Activated T-helper 17 cell treated with anti-CD3 and anti-CD28 coated beads, Interleukin-2, amount 50 U/mL, for 72 hours (primary cell): Measurements from ENCODE around the gene DGKD. TPM values are rescaled to one million over a fixed set of nuclear protein-coding genes. Genes with fewer than 3 reads are reported as not detected.
"Not testable (repeated sequence)": the region's sequence is repeated elsewhere in the genome, so short reads cannot be mapped to it uniquely, and the experiment has no call there.

ENCODE experiments used
- ATAC-seq: fragments of 150-1000 bp; cut with Tn5 transposase; replicated peaks from 2 replicates; pipeline ENCODE4 v1.10.0; 2021; ENCODE audit warnings: mild to moderate bottlenecking, moderate library complexity
- H3K27ac Mint-ChIP-seq: one replicate; pipeline ENCODE4 v1.8.0; 2022; ENCODE audit warnings: mixed read lengths
- H3K27me3 Mint-ChIP-seq: one replicate; pipeline ENCODE4 v1.8.0; 2022; ENCODE audit warnings: mixed read lengths
- H3K36me3 Mint-ChIP-seq: one replicate; pipeline ENCODE4 v1.8.0; 2022; ENCODE audit warnings: low read depth, mild to moderate bottlenecking, mixed read lengths
- H3K4me1 Mint-ChIP-seq: one replicate; pipeline ENCODE4 v1.8.0; 2022; ENCODE audit warnings: mixed read lengths
- H3K4me3 Mint-ChIP-seq: one replicate; pipeline ENCODE4 v1.8.0; 2022; ENCODE audit warnings: mild to moderate bottlenecking, mixed read lengths
- H3K9me3 Mint-ChIP-seq: one replicate; pipeline ENCODE4 v1.8.0; 2022; ENCODE audit warnings: mixed read lengths
- total RNA-seq, 2 donors: library from RNA; stranded (reverse); gene quantifications; one replicate each; pipeline ENCODE4 v1.2.3, GENCODE V29; 2022

The DGKD gene
- total RNA-seq, 2 donors from 2014 or later, result 34.6 to 59.6 TPM

DNA sequence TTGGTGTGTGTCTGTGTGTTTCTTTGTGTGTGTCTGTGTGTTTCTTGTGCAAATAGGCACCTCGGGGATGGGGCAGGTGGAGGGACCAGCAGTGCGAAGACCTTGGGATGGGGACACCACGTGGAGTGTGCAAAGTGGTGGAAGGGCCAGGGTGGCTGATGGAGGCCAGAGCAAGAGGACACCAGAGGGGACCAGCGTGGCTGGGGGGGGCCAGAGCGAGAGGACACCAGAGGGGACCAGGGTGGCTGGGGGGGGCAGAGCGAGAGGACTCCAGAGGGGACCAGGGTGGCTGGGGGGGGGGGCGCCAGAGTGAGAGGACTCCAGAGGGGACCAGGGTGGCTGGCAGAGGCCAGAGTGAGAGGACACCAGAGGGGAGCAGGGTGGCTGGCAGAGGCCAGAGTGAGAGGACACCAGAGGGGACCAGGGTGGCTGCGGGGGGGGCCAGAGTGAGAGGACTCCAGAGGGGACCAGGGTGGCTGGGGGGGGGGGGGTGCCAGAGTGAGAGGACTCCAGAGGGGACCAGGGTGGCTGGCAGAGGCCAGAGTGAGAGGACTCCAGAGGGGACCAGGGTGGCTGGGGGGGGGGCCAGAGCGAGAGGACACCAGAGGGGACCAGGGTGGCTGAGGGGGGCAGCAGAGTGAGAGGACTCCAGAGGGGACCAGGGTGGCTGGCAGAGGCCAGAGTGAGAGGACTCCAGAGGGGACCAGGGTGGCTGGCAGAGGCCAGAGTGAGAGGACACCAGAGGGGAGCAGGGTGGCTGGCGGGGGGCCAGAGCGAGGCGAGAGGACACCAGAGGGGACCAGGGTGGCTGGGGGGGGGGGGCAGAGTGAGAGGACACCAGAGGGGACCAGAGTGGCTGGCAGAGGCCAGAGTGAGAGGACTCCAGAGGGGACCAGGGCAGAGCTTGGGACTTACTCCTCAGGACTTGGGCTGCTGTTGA, 42.7 kb downstream of the DGKD start:
- ATAC-seq, H3K4me3 Mint-ChIP-seq, H3K27me3 Mint-ChIP-seq, H3K9me3 Mint-ChIP-seq: not testable (repeated sequence)
- peaks cover 50% of the 10 kb centered on the region for H3K36me3 Mint-ChIP-seq
- H3K4me1 Mint-ChIP-seq, result peaks cover 24% of the 10 kb centered on the region
- H3K27ac Mint-ChIP-seq, result peak overlapping the region; percentile 41

DNA sequence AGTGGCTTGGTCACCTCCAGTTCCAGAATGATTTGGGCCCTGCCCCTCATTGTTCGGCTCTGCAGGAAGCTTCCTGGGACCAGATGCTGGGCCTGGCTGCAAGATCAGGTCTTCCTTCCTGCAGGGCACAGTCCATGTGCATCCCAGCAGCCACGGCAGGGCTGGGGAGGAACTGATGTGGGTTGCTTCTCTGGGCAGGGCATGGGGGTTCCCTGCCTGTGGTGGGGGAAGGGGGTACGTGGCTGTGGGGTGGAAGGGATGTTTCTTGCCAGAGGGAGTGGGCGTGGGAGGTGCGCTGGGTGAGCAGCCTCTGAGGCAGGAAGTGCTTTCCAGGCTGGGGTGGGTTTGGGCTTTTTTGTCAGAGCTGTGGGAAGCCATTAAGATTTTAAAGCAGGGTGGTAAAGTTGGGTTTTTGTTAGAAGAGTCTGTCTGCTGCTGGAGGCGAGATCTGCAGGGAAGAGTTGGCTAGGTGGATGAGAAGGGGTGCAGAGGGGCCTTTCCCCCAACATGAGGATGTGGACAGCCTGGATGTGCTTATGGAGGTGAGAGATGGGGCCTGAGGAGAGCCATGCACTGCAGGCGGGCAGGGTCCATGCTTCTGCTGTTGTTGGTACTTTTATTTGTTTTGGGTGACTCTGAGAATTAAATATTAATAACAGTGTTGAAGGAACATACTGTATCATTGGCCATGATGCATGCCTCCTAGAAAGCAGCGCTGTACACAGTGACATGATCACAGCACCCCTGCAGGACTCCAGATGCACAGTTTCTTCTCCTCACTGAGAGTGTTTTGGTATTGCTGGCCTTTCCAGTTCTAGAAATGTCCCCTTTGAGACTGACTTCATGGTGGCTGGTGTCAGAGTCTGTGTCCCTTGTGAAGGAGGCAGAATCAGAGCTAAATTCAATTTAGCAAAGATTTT, 45.3 kb downstream of the DGKD start:
- peak overlapping the region; percentile 91 for H3K27ac Mint-ChIP-seq
- H3K36me3 Mint-ChIP-seq, result peaks cover 36% of the 10 kb centered on the region
- H3K4me1 Mint-ChIP-seq, result peaks cover 30% of the 10 kb centered on the region
- peak overlapping the region; percentile 62 for H3K4me3 Mint-ChIP-seq
- no peaks in the 10 kb centered on the region for H3K27me3 Mint-ChIP-seq
- ATAC-seq, result peak; percentile 71
- H3K9me3 Mint-ChIP-seq, result no peaks in the 10 kb centered on the region

DNA sequence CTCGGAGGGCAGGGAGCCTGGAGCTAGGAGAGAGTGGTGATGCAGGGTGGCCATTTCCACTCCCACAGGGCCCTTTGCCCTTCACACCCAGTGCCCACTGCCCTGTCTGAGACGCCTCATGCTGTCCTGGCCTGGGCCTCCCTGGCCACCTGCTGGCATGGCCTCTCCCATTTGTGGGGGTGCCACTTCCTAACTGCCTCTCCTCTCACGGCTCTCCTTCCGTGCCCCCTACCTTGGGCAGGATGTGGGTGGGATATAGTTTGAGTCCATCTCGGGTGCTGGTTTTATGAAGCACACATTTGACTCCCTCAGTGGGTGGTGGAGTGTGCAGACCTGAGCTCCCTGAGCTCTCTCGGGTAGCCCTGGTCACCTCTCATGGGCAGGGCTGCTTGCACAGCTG, 46.0 kb downstream of the DGKD start:
- no peak for ATAC-seq
- peak overlapping the region; percentile 62 for H3K4me3 Mint-ChIP-seq
- H3K9me3 Mint-ChIP-seq, result no peaks in the 10 kb centered on the region
- no peaks in the 10 kb centered on the region for H3K27me3 Mint-ChIP-seq
- H3K36me3 Mint-ChIP-seq, result peaks cover 28% of the 10 kb centered on the region
- H3K27ac Mint-ChIP-seq, result peak overlapping the region; percentile 91
- peaks cover 34% of the 10 kb centered on the region for H3K4me1 Mint-ChIP-seq

DNA sequence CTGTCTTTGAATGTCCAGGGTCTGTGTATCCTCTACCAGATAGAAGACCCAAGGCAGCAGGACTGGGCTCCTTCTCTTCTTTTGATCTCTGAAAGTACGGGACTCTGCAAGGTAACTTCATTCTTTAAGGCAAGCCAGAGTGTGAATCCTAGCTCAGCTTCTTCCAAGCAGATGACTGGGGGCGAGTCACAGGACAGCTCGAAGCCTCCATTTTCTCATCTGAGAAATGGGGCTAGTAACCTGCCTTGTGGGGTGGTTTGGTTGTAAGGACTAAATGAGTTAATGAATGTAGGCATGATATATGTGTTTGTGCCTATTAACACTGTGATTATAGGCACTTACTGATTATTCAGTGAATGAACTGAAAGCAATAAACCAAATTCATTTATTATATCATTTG, 46.7 kb downstream of the DGKD start:
- peaks cover 22% of the 10 kb centered on the region for H3K36me3 Mint-ChIP-seq
- peak; percentile 58 for ATAC-seq
- H3K4me1 Mint-ChIP-seq, result peaks cover 34% of the 10 kb centered on the region
- H3K27me3 Mint-ChIP-seq, result no peaks in the 10 kb centered on the region
- no peaks in the 10 kb centered on the region for H3K9me3 Mint-ChIP-seq
- H3K4me3 Mint-ChIP-seq, result peak overlapping the region; percentile 62
- peak overlapping the region; percentile 91 for H3K27ac Mint-ChIP-seq

DNA sequence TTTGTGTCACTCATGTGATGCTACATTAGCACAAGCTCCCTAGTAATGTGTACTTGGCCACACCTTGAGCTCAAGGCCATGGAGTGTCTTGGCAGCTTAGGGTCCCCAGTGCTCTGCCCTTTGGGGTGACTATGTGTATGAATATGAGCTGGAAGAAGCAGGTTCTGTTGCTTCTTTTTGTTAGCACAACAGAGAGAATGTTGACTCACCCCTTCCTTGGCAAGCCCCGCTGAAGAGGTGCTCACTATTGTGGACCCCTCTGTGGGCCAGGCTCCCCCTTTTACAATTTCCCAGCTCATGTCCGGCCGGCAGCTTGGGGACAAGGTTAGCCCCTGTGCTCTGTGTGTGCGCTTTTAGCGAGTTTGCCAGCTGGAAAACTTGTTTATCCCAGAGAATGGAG, 48.1 kb downstream of the DGKD start:
- no peaks in the 10 kb centered on the region for H3K27me3 Mint-ChIP-seq
- peaks cover 18% of the 10 kb centered on the region for H3K36me3 Mint-ChIP-seq
- no peaks in the 10 kb centered on the region for H3K9me3 Mint-ChIP-seq
- ATAC-seq, result no peak
- peak overlapping the region; percentile 7 for H3K27ac Mint-ChIP-seq
- H3K4me1 Mint-ChIP-seq, result peaks cover 29% of the 10 kb centered on the region
- H3K4me3 Mint-ChIP-seq, result no peak overlapping the region

DNA sequence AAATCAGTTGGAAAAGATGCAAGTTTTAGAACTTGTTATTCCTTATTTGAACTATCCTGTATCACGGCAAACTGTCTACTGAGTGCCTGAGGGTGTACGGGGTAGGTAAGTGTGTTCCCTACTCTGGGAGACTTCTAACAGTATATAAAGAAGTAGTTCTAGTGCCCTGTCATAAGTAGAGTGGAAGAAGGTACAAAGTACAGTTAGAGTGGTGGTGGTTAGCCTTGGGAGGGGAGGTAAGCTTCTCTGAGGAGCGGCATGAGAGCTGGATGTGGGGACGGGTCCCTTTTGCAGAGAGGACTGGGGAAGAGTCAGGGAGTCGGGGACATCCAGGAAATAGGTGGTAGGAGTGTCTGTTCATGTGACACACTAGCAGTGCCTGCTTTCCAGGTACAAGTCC, 48.5 kb downstream of the DGKD start:
- no peak for ATAC-seq
- Mint-ChIP-seq H3K9me3 (no peaks in the 10 kb centered on the region), H3K27ac (peak overlapping the region; percentile 7), H3K27me3 (no peaks in the 10 kb centered on the region), H3K4me3 (no peak overlapping the region), H3K4me1 (peaks cover 25% of the 10 kb centered on the region), H3K36me3 (peaks cover 18% of the 10 kb centered on the region)

DNA sequence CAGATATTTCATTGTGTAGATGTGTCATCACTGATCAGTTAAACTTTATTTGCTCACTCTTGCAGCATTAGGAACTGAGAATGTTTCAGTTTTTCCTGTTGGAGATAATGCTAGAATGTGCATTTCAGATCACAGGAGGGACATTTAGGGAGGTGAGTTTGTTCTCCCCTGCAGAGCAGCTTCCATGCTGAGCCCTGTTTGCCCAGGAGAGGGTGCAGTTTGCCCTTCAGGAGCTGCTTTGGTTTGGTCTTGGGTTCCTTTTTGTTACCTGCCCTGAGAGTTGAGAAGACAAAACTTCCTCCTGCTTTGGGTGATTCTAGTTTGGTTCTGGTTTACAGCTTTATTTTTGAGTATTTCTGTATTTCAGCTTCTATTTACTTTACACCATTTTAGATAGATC, 49.9 kb downstream of the DGKD start:
- Mint-ChIP-seq H3K4me3 (no peak overlapping the region), H3K4me1 (peaks cover 27% of the 10 kb centered on the region), H3K36me3 (peaks cover 10% of the 10 kb centered on the region), H3K27me3 (no peaks in the 10 kb centered on the region), H3K27ac (peak overlapping the region; percentile 84), H3K9me3 (no peaks in the 10 kb centered on the region)
- peak; percentile 75 for ATAC-seq

DNA sequence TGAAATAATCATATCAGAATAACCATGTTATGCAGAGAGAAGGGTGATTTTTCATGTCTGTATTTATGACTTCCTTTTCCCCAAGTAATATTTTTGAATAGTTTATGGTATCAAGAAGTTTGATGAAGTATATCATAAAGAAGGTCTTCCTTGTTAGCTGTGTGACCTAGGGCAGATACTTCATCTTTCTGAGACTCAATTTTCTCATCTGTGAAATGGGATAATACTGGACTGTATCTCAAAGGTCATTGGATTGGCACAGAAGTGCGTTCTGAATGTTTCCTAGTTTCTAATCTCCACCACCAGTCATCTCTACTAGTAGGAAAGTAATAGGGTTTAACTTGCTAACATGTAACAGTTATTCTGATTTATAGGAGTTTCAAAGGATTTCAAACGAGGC, 52.6 kb downstream of the DGKD start:
- Mint-ChIP-seq H3K27ac (peak overlapping the region; percentile 82), H3K36me3 (peaks cover 6% of the 10 kb centered on the region), H3K9me3 (no peaks in the 10 kb centered on the region), H3K4me1 (peaks cover 36% of the 10 kb centered on the region), H3K4me3 (no peak overlapping the region), H3K27me3 (no peaks in the 10 kb centered on the region)
- ATAC-seq, result no peak

DNA sequence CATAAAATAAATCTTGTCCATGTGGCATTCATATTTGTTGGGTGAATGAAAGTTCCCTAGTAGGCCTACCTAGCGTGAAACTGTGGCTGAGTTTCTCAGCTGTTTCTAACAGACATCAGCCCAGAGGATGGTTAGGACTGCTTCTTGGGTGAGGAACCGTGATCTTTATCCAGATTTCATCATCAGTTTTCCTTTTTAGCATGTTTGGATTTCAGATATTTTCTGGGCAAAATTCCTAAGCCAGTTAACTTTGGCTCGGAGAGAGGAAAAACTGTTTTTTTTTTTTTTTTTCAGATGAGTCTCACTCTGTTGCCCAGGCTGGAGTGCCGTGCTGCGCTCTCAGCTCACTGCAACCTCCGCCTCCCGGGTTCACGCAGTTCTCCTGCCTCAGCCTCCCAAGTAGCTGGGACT, 53.5 kb downstream of the DGKD start:
- H3K4me1 Mint-ChIP-seq, result peaks cover 41% of the 10 kb centered on the region
- H3K36me3 Mint-ChIP-seq, result peaks cover 6% of the 10 kb centered on the region
- ATAC-seq, result no peak
- no peaks in the 10 kb centered on the region for H3K27me3 Mint-ChIP-seq
- no peak overlapping the region for H3K27ac Mint-ChIP-seq
- H3K4me3 Mint-ChIP-seq, result no peak overlapping the region
- no peaks in the 10 kb centered on the region for H3K9me3 Mint-ChIP-seq

DNA sequence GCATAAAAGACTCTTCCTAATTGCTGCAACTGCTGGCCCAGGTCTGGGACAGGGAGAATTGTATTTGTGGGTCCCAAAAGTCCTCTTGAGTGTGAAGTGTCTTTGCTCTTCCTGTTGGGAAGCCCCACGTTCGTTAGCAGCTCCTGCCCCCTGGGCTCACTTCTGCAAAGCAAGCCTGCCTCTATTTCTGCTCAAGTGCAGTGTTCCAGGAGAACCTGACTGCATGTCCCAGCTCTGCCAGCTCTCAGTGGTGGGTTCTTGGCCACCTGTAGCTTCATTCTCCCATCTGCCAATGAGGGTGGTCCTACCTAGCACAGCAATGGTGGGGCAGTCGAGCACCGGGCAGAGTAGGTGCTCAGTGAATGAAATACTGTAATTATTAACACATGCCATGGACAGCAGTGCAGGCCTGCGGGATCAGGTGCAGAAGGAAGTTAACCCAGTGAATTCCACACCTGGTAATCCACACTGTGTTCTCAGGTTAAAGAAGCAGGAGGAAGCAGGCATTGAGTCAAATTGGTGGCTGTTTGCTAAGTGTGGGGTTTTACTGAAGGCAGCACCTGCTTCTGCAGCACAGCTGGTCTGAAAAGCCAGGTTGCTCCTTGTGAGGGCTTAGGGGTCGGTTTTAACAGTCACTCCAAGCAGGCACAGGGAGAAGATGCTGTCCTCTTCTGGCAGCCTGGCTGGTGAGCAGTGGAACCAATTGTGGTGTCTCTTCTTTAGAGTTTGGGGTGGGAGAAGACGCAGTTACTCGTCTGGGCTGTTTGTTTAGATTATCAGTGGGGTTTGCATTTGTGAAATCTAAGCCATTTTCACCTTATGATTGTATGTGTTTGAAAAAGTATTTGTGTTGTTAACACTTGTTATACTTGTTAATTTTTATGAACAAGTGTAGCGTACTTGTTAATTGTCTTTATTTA, 54.3 kb downstream of the DGKD start:
- Mint-ChIP-seq H3K27me3 (no peaks in the 10 kb centered on the region), H3K27ac (peak overlapping the region; percentile 34), H3K4me3 (peak overlapping the region; percentile 64), H3K36me3 (peaks cover 6% of the 10 kb centered on the region), H3K9me3 (no peaks in the 10 kb centered on the region), H3K4me1 (peaks cover 48% of the 10 kb centered on the region)
- ATAC-seq, result no peak

DNA sequence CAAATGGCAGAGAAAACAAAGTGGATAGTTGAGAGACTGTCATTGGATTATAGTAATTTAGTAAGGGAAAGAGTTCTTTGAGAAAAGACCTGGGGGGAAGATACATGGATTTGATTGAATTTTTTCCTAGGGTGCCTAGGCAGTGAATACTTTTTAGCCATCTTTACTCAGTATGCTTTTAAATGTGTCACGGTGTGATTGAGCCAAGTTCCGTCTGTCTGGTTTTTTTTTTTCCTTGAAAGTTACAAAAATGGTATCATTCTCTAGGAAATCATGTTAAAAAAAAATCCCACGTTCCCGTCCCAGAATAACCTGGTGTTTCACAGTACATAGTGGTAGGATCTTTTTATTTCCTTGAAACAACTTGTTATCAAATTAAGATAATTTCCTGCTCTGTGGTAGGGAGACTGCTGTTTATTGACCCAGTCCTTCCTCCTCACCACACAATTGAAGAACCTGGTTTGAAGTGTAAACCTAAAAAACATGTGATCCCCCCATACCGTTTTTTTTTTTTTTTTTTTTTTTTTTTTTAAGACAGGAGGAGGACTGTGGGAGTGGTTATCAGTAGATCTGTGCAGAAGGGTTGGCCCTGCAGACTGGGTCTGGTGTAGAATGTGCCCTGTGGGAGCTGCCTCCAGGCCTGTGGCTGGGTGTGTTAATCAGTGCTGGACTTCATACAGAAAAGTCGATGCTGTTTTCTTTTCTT, 55.1 kb downstream of the DGKD start:
- Mint-ChIP-seq H3K9me3 (no peaks in the 10 kb centered on the region), H3K4me3 (peak overlapping the region; percentile 64), H3K27ac (peak overlapping the region; percentile 34), H3K4me1 (peaks cover 49% of the 10 kb centered on the region), H3K27me3 (no peaks in the 10 kb centered on the region), H3K36me3 (peaks cover 1% of the 10 kb centered on the region)
- ATAC-seq, result peak; percentile 61

DNA sequence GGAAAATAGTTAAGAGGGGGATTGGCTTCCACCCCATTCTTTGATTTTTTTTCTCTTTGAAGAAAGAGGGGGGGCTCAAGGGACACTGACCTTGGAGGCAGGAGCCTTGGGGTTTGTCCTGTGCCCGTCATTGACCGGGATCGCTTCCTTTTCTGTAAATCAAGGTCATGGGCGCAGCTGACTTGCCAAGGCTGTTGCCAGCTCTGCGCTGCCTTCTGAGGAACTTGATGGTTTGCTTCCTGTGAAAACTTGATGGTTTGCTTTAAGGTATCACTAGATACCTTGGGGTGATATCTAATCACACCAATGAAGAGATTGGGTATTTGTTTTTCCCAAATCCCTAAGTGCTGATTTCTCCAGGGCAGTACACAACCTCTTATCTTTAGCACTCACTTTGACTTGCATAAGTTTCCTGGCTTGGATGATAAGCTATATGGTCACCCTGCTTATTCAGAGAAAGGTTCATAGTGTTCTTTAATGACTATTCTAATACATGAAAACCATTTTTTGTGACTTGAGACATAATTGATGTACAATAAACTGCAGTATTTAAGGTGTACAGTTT, 56.0 kb downstream of the DGKD start:
- no peak for ATAC-seq
- no peaks in the 10 kb centered on the region for H3K27me3 Mint-ChIP-seq
- H3K4me3 Mint-ChIP-seq, result peak overlapping the region; percentile 64
- peaks cover 51% of the 10 kb centered on the region for H3K4me1 Mint-ChIP-seq
- no peaks in the 10 kb centered on the region for H3K36me3 Mint-ChIP-seq
- H3K27ac Mint-ChIP-seq, result peak overlapping the region; percentile 34
- no peaks in the 10 kb centered on the region for H3K9me3 Mint-ChIP-seq

DNA sequence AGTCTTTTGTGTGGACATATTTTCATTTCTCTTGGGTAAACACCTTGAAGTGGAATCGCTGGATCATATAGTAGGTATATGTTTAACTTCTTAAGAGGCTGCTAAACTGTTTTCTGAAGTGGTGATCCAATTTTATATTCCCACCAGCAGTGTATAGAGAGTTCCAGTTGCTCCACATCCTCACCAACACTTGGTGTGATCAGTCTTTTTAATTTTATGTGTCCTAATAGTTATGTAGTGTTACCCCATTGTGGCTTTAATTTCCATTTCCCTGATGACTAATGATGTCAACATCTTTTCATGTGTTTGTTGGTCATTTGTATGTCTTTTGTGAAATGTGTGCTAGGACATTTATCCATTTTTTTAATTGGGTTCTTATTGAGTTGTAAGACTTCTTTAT, 56.9 kb downstream of the DGKD start:
- H3K27me3 Mint-ChIP-seq, result no peaks in the 10 kb centered on the region
- H3K36me3 Mint-ChIP-seq, result no peaks in the 10 kb centered on the region
- peaks cover 57% of the 10 kb centered on the region for H3K4me1 Mint-ChIP-seq
- H3K9me3 Mint-ChIP-seq, result no peaks in the 10 kb centered on the region
- ATAC-seq, result no peak
- H3K4me3 Mint-ChIP-seq, result peak overlapping the region; percentile 64
- no peak overlapping the region for H3K27ac Mint-ChIP-seq
